ENCODE data around the gene EDEM1. TPM values are rescaled to one million over a fixed set of nuclear protein-coding genes. Genes with fewer than 3 reads are reported as not detected.

The EDEM1 gene
- total RNA-seq, 6 donors from 2014 or later = 84.5 to 307 (median 146) TPM

- TF ChIP-seq POLR2A (IDR thresholded peaks at IDR 0.05) (peak in 1 of 4 donors; percentile 8), EP300 (IDR thresholded peaks at IDR 0.05) (peak in 1 of 4 donors; percentile 21), CTCF (IDR thresholded peaks at IDR 0.05) (no peak)
- Histone ChIP-seq H3K4me1 (peaks cover 38 to 62% (median 50%) of the 10 kb centered on the region in 4 donors), H3K9me3 (no peaks in the 10 kb centered on the region), H3K27ac (peak overlapping the region; percentile 19 to 65 (median 46)), H3K4me3 (no peak overlapping the region), H3K27me3 (no peaks in the 10 kb centered on the region), H3K36me3 (no peaks in the 10 kb centered on the region)
- WGBS, 2 donors = 58 to 66% methylated on average over 4 of the region's 4 CpGs
- peak; percentile 72 to 82 for ATAC-seq (ENCODE audit: low FRiP score in 2 of 2)
- DNase-seq = no peak
Observed at GRCh38 chr3:5160940-5161858, 26.3 kb upstream of the EDEM1 start.

- H3K27me3 ChIP-seq = no peaks in the 10 kb centered on the region
- no peak for DNase-seq
- 67 to 68% methylated on average over 1 of the region's 1 CpG for WGBS, 2 donors
- H3K9me3 ChIP-seq = no peaks in the 10 kb centered on the region
- peaks cover 47 to 66% (median 54%) of the 10 kb centered on the region in 4 donors for H3K4me1 ChIP-seq
- TF ChIP-seq POLR2AphosphoS5 (IDR thresholded peaks at IDR 0.05) = no peak
- no peak for TF ChIP-seq EP300 (IDR thresholded peaks at IDR 0.05)
- no peak for TF ChIP-seq POLR2A (IDR thresholded peaks at IDR 0.05)
- no peak for TF ChIP-seq CTCF (IDR thresholded peaks at IDR 0.05)
- H3K36me3 ChIP-seq = no peaks in the 10 kb centered on the region
- no peak overlapping the region for H3K4me3 ChIP-seq
- ATAC-seq (ENCODE audit: low FRiP score in 2 of 2) = peak; percentile 38 to 44
- H3K27ac ChIP-seq = peak overlapping the region; percentile 11 to 65 (median 40)
Observed at GRCh38 chr3:5162102-5162501, 25.4 kb upstream of the EDEM1 start.

- TF ChIP-seq CTCF (IDR thresholded peaks at IDR 0.05) = no peak
- no peak for TF ChIP-seq EP300 (IDR thresholded peaks at IDR 0.05)
- no peak for TF ChIP-seq POLR2A (IDR thresholded peaks at IDR 0.05)
- TF ChIP-seq POLR2AphosphoS5 (IDR thresholded peaks at IDR 0.05) = no peak
- H3K27me3 ChIP-seq = no peaks in the 10 kb centered on the region
- DNase-seq (no peak), ATAC-seq (ENCODE audit: low FRiP score in 2 of 2) (no peak)
- H3K4me3 ChIP-seq = no peak overlapping the region
- no peaks in the 10 kb centered on the region for H3K9me3 ChIP-seq
- H3K36me3 ChIP-seq = peaks cover 0 to 2% (median under 1%) of the 10 kb centered on the region in 4 donors
- peaks cover 42 to 66% (median 47%) of the 10 kb centered on the region in 4 donors for H3K4me1 ChIP-seq
- H3K27ac ChIP-seq = no peak overlapping the region
- 68 to 70% methylated on average over 4 of the region's 4 CpGs for WGBS, 2 donors
Observed at GRCh38 chr3:5165698-5166097, 21.8 kb upstream of the EDEM1 start.

GRCh38 chr3:5166846-5167245, 20.7 kb upstream of the EDEM1 start:
- Histone ChIP-seq H3K4me1 (peaks cover 31 to 55% (median 36%) of the 10 kb centered on the region in 4 donors), H3K4me3 (no peak overlapping the region), H3K27me3 (no peaks in the 10 kb centered on the region), H3K9me3 (no peaks in the 10 kb centered on the region), H3K36me3 (peaks cover 3 to 13% (median 8%) of the 10 kb centered on the region in 4 donors), H3K27ac (no peak overlapping the region)
- DNase-seq (no peak), ATAC-seq (ENCODE audit: low FRiP score in 2 of 2) (no peak)
- TF ChIP-seq POLR2A (IDR thresholded peaks at IDR 0.05) = no peak
- TF ChIP-seq EP300 (IDR thresholded peaks at IDR 0.05) = no peak
- no peak for TF ChIP-seq POLR2AphosphoS5 (IDR thresholded peaks at IDR 0.05)
- TF ChIP-seq CTCF (IDR thresholded peaks at IDR 0.05) = no peak
- 60 to 61% methylated on average over 2 of the region's 2 CpGs for WGBS, 2 donors
